ENCODE data around the gene H2BW2.

DNA sequence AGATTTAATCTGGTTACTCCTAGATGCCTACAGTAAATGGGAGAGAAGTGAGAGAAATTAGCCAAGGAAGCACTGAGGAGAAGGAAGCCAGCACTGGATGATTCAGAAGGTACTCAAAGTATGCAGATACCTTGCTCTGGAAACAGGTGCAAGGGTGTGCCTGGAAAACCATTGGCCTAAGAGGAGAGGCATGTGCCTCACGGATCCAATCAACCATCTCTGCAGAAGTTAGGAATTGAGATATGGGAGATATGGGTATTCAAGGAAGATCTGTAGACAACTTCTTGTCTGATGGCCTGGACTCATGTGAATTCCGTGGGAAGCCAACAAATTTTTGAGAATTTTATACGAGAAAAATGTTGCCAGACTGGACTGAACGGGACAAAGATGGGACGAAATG, 30.9 kb upstream of the H2BW2 start:
- TF ChIP-seq, protein P1, sequence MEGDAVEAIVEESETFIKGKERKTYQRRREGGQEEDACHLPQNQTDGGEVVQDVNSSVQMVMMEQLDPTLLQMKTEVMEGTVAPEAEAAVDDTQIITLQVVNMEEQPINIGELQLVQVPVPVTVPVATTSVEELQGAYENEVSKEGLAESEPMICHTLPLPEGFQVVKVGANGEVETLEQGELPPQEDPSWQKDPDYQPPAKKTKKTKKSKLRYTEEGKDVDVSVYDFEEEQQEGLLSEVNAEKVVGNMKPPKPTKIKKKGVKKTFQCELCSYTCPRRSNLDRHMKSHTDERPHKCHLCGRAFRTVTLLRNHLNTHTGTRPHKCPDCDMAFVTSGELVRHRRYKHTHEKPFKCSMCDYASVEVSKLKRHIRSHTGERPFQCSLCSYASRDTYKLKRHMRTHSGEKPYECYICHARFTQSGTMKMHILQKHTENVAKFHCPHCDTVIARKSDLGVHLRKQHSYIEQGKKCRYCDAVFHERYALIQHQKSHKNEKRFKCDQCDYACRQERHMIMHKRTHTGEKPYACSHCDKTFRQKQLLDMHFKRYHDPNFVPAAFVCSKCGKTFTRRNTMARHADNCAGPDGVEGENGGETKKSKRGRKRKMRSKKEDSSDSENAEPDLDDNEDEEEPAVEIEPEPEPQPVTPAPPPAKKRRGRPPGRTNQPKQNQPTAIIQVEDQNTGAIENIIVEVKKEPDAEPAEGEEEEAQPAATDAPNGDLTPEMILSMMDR (IDR thresholded peaks at IDR 0.05): no peak
- TF ChIP-seq EZH2phosphoT487 (IDR thresholded peaks at IDR 0.05): no peak
- TF ChIP-seq EZH2 (IDR thresholded peaks at IDR 0.05): no peak
